IPS-NIHi7 (cell line): ENCODE measurements around the gene C1orf35.
"Not testable (repeated sequence)": the region's sequence is repeated elsewhere in the genome, so short reads cannot be mapped to it uniquely, and the experiment has no call there.

Source experiments
- DNase-seq: peaks from one replicate; pipeline ENCODE4 v3.0.0; 2012; ENCODE audit warnings: mixed read lengths; ENCODE audit errors: extremely low spot score

The C1orf35 gene

DNA sequence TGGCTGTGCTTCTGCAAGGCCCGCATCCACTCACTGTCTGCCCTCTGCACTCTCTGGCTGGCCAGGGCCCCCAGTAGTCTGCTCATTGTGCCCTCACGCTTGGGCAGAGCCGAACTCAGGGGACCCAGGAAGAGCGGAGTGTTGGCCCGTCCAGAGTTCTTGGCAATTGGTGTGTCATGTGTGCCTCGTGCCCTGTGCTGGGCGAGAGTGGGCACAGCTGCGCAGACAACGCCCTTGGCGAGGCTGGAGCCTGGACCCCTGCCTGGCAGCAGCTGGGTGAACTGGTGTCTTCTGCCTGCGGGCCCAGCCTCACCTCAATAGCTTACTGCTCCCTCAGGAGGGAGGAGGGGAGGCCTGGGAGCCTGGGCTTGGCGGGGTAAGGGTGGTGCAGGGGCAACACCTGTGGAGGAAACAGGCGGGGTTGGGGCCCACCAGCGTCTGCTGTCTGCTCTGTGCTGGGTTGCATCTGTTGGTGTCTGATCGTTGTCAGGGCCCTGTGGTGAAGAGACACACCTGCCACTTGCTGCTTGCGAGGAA lies 39.1 kb upstream of the C1orf35 start:
- DNase-seq = no peak

GRCh38 chr1:228141226-228142044 lies 38.3 kb upstream of the C1orf35 start:
- DNase-seq = no peak

DNA sequence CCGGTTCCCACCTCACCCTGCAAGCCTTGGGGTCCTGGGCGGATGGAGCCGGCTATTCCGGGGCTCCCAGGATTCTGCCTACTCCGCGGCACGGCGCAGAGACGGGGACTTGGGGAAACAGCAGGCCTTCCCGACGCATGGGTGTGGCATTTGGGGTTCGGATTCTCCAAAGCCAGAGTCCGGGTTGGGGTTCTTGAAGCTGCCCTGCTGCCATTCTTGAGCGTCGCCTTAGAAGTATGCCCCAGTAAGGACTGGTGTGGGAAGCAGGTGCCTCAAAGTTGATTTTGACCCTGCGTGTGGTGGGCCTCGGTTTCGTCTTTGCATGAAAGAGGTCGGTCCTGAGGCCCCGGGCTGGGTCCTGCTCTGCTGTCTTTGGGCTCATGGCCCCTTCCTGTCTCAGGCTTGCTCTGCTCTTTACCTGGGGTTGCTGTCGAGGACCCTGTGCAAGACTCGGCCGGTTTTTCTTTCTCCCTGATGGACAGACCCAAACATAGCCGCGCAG lies 37.6 kb upstream of the C1orf35 start:
- DNase-seq = no peak

GRCh38 chr1:228139931-228140723 lies 37.0 kb upstream of the C1orf35 start, which contains the start of gene GUK1:
GUK1 (plus strand) TSS chr1:228140279; CDS start chr1:228140303, 24 bp downstream.
- DNase-seq = peak; percentile 98

GRCh38 chr1:228139406-228139930 lies 36.3 kb upstream of the C1orf35 start:
- no peak for DNase-seq

GRCh38 chr1:228136901-228137300 lies 33.8 kb upstream of the C1orf35 start:
- DNase-seq = no peak

DNA sequence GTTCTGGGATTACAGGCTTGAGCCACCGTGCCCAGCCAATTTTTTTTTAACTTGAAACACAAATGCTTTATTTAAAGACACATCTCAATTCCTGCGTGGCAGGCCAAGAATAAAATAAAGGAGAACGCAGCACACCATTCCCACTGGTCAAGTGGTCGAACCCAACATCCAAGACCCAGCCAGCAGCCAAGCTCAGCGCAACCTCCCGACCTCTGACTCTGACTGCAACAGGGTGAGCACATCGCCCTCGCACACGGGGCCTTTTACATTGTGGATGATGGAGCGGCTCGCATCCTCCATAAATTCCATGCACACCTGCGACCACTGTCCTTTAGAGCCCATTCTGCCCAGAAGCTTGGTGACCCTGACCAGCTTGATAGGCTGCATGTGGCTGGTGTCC lies 31.5 kb upstream of the C1orf35 start:
- no peak for DNase-seq

GRCh38 chr1:228131766-228132165 lies 28.6 kb upstream of the C1orf35 start:
- DNase-seq = no peak

DNA sequence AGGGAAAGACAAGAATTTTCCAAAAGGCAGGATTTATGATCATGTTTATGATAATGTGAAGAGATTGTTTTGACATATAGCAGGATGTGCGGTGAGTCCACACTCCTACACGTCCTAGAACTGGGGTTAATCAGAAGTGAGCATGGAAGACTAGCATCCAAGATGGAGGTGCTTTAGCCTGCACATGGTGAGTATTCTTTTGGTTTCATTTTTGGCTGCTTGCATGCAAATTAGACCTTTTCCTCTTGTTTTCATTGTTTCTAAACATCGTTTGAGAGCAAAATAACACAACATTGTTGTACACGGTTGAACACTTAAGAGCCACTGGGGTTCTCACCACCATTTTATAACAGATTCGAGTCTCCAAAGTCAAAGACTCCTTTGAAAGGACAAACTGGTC lies 22.1 kb upstream of the C1orf35 start:
- no peak for DNase-seq

DNA sequence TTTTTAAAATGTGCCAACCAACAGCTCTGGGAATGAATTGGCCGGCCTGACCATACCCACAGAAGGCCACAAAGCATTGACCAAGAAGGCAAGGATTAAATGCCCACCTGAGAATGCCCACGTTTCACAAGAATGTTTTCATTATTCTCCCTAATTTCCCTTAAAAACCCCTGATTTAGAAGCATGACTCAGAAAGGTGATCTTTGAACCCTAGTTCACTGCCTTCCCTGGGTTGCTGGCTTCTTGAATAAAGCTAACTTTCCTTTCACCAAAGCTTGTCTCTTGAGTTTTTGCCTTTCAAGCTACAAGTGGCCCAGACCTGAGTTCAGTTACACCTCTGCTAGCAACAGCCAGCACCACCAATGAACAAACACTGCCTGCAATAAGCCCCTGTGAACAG lies 20.4 kb upstream of the C1orf35 start:
- DNase-seq = no peak

GRCh38 chr1:228122921-228123441 lies 19.9 kb upstream of the C1orf35 start:
- DNase-seq = no peak

- DNase-seq = no peak
These were observed 17.8 kb upstream of the C1orf35 start for GRCh38 chr1:228120857-228121489.

- no peak for DNase-seq
These were observed 17.2 kb upstream of the C1orf35 start for GRCh38 chr1:228120351-228120750.

GRCh38 chr1:228118040-228118439 lies 14.9 kb upstream of the C1orf35 start:
- no peak for DNase-seq

GRCh38 chr1:228117335-228117734 lies 14.2 kb upstream of the C1orf35 start:
- no peak for DNase-seq

- no peak for DNase-seq
These were observed 11.7 kb upstream of the C1orf35 start for GRCh38 chr1:228114827-228115226.

- no peak for DNase-seq
These were observed 9.5 kb upstream of the C1orf35 start for GRCh38 chr1:228112617-228113016.

DNA sequence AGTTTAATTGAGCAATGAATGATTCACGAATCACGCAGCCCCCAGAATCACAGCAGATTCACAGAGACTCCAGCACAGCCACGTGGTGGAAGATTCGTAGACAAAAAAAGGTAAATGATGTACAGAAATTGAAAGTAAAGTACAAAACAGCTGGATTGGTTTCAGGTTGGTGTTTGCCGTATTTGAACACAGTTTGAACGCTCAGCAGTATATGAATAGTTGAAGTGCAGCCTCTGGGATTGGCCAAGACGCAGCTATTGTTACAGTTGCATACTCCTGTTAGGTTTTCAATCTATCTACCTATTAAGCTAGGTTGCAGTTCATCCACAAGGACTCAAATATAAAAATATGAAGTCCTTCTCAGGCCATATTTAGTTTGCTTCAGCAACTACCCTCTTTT lies 9.0 kb upstream of the C1orf35 start:
- no peak for DNase-seq

DNA sequence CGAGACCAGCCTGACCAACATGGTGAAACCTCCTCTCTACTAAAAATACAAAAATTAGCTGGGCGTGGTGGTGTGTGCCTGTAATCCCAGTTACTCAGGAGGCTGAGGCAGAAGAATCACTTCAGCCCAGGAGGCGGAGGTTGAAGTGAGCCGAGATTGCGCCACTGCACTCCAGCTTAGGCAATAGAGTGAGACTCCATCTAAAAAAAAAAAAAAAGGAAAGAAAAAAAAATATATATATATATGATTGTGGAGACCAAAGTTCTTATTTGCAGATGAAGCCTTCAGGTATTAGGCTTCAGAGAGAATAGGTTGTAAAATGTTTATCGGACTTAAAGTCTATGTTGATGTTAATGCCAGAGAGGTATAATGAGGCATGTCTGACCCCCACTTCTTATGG lies 8.2 kb upstream of the C1orf35 start:
- DNase-seq = not testable (repeated sequence)

DNA sequence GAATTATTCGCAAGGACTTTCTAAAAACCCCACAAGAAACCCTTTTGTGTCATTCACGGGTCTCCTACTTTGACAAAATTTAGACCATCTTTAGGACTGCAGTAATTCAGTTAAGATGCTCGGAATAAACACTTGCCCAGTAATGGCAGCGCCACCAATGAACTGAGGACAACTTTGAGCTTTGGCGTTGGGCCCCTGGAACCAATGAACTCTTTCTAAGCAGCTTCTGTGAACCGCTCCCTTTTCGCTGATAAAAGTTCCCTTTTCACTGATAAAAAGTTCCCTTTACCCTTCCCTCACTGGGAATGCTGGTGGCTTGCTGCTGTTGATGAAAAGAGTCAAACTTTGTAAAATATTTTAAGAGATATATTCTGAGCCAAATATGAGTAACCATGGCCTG lies 7.4 kb upstream of the C1orf35 start:
- DNase-seq = no peak

DNA sequence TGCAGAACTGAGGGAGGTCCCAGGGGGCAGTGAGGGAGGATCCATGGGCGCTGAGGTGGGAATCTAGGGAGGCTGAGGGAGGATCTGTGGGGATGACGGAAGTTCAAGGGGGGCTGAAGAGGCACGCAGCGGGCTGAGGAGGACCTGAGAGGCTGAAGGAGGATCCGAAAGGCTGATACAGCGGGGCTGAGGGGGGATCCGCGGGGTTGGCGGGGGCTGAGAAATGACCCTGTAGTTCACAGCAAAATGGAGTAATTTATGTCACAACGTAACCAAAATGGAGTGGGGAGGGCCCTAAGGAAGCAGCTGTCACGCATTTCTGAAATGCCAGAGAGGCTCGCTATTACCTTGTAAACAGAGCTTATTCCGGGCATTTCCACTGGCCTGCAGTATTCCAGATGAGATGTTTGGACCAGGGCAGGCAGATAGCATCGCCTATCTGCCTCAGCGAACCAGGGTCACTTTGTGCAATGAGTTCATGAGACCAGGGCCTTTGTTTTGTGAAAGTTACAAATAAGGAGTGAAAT lies 6.9 kb upstream of the C1orf35 start:
- no peak for DNase-seq
